ENCODE data around the gene MRGPRG. TPM values are rescaled to one million over a fixed set of nuclear protein-coding genes. Genes with fewer than 3 reads are reported as not detected.

MRGPRG gene
- total RNA-seq (2012; rRNA removed): not detected in 2 replicates
- not detected in 2 replicates for polyA plus RNA-seq (2012; rRNA removed)
- not detected in 2 replicates for polyA plus RNA-seq (2012; cell fraction: cytosol; rRNA removed)
- polyA plus RNA-seq (2012; cell fraction: nucleus; rRNA removed; ENCODE audit: low replicate concordance): not detected in 2 replicates
- Bru-seq, nascent RNA: not detected
- BruChase-seq, experiment 1, labeled RNA remaining after a 6-hour chase: not detected
- BruChase-seq, experiment 2, labeled RNA remaining after a 2-hour chase: not detected
- long read RNA-seq: 0 reads

- Histone ChIP-seq H3K27me3 (ENCODE audit: control insufficient read depth, insufficient read depth, low read length) (peaks cover 72% of the 10 kb centered on the region), H3K36me3 (ENCODE audit: control insufficient read depth, insufficient read depth, low read length) (no peaks in the 10 kb centered on the region), H2AFZ (replicated peaks; ENCODE audit: low read length, poor library complexity) (peak within 1 kb of the TSS; percentile 2), H4K20me1 (ENCODE audit: insufficient read depth, low read length) (no peaks in the 10 kb centered on the region), H3K4me1 (ENCODE audit: control insufficient read depth, insufficient read depth, low read length) (no peaks in the 10 kb centered on the region), H3K4me2 (ENCODE audit: low read depth, low read length) (no peak within 1 kb of the TSS), H4K91ac (ENCODE audit: insufficient read depth, low read depth, low read length) (no peak within 1 kb of the TSS), H3K79me1 (ENCODE audit: low read depth in 1 of 2, low read length in 2 of 2) (no peaks in the 10 kb centered on the region), H3K4ac (ENCODE audit: low read depth, low read length) (no peak within 1 kb of the TSS), H4K5ac (ENCODE audit: low read depth, low read length) (no peak within 1 kb of the TSS), H3K27ac (ENCODE audit: insufficient read depth, low read length) (no peak within 1 kb of the TSS), H2BK120ac (ENCODE audit: low read depth, low read length) (no peak within 1 kb of the TSS), H3K14ac (replicated peaks; ENCODE audit: low read depth, low read length) (no peak within 1 kb of the TSS), H2AK9ac (replicated peaks; ENCODE audit: low read depth, low read length, poor library complexity) (no peak within 1 kb of the TSS), H4K8ac (ENCODE audit: low read depth in 2 of 2, low read length in 2 of 2) (no peak within 1 kb of the TSS), H3K18ac (ENCODE audit: low read depth, low read length) (no peak within 1 kb of the TSS), H2AK5ac (ENCODE audit: low read depth, low read length) (no peak within 1 kb of the TSS), H3K9ac (ENCODE audit: low read depth, low read length) (no peak within 1 kb of the TSS), H3K4me3 (ENCODE audit: insufficient read depth, low read depth, low read length) (no peak within 1 kb of the TSS), H3K9me3 (ENCODE audit: control insufficient read depth, insufficient read depth, low read length) (no peaks in the 10 kb centered on the region), H3K23ac (ENCODE audit: low read depth, low read length) (no peak within 1 kb of the TSS), H2BK5ac (ENCODE audit: low read depth, low read length, poor library complexity, severe bottlenecking) (no peak within 1 kb of the TSS), H2BK15ac (ENCODE audit: low read depth, low read length) (no peak within 1 kb of the TSS), H2BK20ac (ENCODE audit: low read depth, low read length) (no peak within 1 kb of the TSS), H3K56ac (ENCODE audit: extremely low read depth, insufficient read depth, low read length) (no peak within 1 kb of the TSS), H3K9me1 (ENCODE audit: insufficient read depth, low read length) (no peaks in the 10 kb centered on the region)
- ChIA-PET CTCF (no interaction called here), POLR2A (ENCODE audit: unreplicated experiment) (no interaction called here)
- in situ Hi-C loops (cut with MboI; ENCODE audit: low sequenced_read_pairs) (no loop called here), dilution Hi-C loops (cut with HindIII; ENCODE audit: low sequenced_read_pairs, unreplicated experiment) (no loop called here), intact Hi-C loops (cut with micrococcal nuclease) (loop anchor here (5.0 kb wide), 1 partner anchor 166 kb away; no protein-coding TSS in a partner anchor)
- 85% methylated on average over 18 of the region's 35 CpGs; no CpG with 5 or more reads in 1 of the 2 experiments for WGBS, 2 experiments (ENCODE audit: extremely low coverage in 2 of 2, insufficient read length in 1 of 2)
- BruUV-seq (replicated peaks): no TSS peak
- ATAC-seq (ENCODE audit: low read depth): no peak
- DNase-seq: no peak
- TF ChIP-seq CTCF (conservative IDR thresholded peaks at IDR 0.05; ENCODE audit: low read depth, low read length) (no peak), ELK1 (IDR thresholded peaks at IDR 0.05; ENCODE audit: borderline replicate concordance, low read depth, low read length) (no peak), RFX5 (IDR thresholded peaks at IDR 0.05; ENCODE audit: low read depth, low read length) (no peak), BHLHE40 (IDR thresholded peaks at IDR 0.05; ENCODE audit: low read depth, low read length) (no peak), NFE2L2 (IDR thresholded peaks at IDR 0.05; ENCODE audit: low read depth, low read length) (no peak), CEBPB (IDR thresholded peaks at IDR 0.05; ENCODE audit: low read depth, low read length) (no peak), MAZ (IDR thresholded peaks at IDR 0.05; ENCODE audit: borderline replicate concordance, low read depth, low read length) (no peak), CHD1 (IDR thresholded peaks at IDR 0.05; ENCODE audit: low read depth, low read length) (no peak), FOS (IDR thresholded peaks at IDR 0.05; ENCODE audit: low read depth, low read length) (no peak), POLR2A (IDR thresholded peaks at IDR 0.05; ENCODE audit: low read depth, low read length) (no peak), RCOR1 (IDR thresholded peaks at IDR 0.05; ENCODE audit: insufficient replicate concordance, low read length) (no peak)
These were observed at the start of gene MRGPRG for GRCh38 chr11:3218483-3219280. MRGPRG (minus strand) TSS chr11:3218813; CDS start chr11:3218813, 0 bp downstream.

Measured in IMR-90 (cell line).